NCI-H1092 (cell line): Measurements from ENCODE around the gene EDIL3.

Experiments
- DNase-seq: peaks from one replicate; lab custom pipeline; 2025; lab: John Stamatoyannopoulos, UW

EDIL3 gene

GRCh38 chr5:84259283-84260045 is 125.2 kb downstream of the EDIL3 start:
- no peak for DNase-seq

- DNase-seq, result no peak
Measured at GRCh38 chr5:84257061-84257460, 127.6 kb downstream of the EDIL3 start.

GRCh38 chr5:84255315-84255714 is 129.4 kb downstream of the EDIL3 start:
- no peak for DNase-seq

DNA sequence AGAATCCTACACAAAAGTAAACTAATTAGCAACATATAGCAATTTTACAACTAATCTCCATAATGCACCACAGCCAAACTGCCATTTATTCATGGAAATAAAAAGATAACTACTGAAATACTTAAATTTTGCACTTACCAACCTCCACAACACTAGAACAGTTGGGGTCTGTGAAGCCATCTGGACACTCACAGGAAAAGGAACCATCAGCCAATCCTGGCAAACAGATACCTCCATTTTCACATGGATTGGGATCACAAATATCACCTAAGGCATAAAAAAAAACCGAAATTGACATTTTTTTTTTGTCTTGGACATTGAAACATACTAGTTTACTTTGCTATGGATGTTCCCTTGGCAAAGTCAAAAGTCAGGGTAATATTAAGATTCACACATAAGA is 130.7 kb downstream of the EDIL3 start:
- no peak for DNase-seq

- no peak for DNase-seq
Measured at GRCh38 chr5:84251503-84251902, 133.2 kb downstream of the EDIL3 start.

DNA sequence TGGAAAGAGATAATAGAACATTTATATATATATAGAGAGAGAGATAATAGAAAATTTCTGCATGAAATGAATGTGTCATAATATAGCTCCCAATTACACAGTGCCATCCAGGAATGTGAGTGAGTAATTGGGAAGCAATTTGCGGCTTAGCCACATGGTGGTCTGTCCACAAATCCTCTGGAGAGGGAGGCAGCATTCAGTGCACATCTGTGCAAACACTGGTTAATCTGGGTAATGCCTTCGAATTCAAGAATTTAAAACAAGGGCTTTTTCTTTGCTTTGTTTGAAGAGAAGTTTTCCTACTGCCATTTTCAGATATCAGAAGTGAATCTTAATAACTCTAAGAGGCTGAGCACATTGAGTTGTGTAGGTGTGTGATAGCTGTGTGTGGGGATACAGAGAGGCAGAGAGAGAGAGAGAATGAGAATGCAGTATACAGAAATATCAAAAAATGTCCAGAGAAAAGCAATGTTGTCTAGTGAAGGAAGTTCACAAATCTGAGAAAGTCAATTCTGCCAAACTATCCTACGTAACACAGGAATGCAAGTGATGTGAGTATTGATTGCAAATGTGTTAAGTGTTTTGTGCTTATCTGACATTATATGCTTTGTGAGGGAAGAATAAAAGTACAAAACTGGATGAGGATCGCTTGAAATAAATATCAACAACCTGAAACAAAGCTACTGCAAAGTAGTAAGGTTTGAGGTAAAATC is 134.6 kb downstream of the EDIL3 start:
- DNase-seq, result no peak

- DNase-seq, result no peak
Measured at GRCh38 chr5:84248013-84248412, 136.7 kb downstream of the EDIL3 start.

DNA sequence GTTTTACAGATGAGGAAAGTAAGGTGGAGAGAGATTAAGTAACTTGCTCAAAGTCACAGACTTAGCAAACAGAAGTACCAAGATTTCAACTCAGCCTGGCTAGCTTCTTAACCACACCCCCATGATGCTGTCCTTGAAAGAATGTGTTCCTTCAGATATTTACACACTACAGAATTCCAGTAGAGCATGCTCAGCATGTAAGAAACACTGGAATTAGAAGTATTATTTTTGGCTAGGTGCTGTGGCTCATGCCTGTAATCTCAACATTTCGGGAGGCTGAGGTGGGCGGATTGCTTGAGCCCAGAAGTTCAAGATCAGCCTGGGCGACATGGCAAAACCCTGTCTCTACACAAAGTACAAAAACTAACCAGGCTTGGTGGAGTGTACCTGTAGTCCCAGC is 142.4 kb downstream of the EDIL3 start:
- no peak for DNase-seq

GRCh38 chr5:84239494-84239893 is 145.2 kb downstream of the EDIL3 start:
- no peak for DNase-seq

DNA sequence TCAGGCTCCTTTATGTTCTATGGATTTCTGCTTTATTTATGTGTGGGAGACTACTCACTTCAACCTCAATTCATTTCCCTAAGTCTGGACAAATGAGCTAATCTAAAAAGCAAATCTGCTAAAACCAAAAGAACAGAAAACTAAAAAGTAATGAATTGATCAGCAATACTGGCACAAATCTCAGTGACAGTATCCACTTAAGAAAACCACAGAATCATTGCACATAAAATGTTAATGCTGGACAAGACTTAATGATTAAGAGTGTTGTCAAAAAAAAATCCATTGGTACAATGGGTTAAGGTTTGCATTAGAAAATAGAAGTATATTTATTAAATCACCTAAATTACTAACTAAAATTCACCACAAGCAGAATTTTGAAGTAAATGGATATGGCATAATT is 147.6 kb downstream of the EDIL3 start:
- no peak for DNase-seq

DNA sequence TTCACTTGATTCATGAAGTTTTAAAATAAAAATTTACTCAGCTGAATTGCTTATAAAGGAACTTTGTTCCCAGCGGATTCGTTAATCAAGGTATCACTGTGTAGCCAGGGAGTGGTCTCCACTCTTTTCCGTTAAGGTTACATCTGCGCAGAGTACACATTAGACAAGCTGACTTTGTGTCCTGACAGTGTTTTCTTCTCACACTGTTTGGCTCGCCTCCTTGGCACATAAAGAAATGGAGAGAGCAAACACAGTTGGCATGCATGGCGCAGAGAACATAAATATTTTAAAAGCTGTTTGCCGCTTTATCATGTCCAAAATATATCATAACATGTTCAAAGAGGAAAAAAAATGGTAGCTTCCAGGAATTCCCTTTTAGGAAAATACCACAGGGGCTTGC is 153.2 kb downstream of the EDIL3 start:
- DNase-seq, result no peak

- DNase-seq, result no peak
Measured at GRCh38 chr5:84229045-84229444, 155.6 kb downstream of the EDIL3 start.

- DNase-seq, result no peak
Measured at GRCh38 chr5:84228266-84228665, 156.4 kb downstream of the EDIL3 start.

DNA sequence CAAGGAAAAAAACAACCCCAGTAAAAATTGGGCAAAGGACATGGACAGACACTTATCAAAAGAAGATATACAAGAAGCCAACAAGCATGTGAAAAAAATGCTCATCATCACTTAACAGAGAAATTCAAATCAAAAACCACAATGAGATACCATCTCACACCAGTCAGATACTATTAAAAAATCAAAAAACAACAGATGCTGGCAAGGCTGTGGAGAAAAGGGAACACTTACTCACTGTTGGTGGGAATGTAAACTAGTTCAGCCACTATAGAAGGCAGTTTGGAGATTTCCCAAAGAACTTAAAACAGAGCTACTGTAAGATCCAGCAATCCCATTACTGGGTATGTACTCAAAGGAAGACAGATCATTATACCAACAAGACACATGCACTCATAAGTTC is 157.4 kb downstream of the EDIL3 start:
- DNase-seq, result no peak

GRCh38 chr5:84218546-84218945 is 166.1 kb downstream of the EDIL3 start:
- DNase-seq, result no peak

GRCh38 chr5:84215521-84215920 is 169.2 kb downstream of the EDIL3 start:
- DNase-seq, result no peak

- DNase-seq, result no peak
Measured at GRCh38 chr5:84213861-84214260, 170.8 kb downstream of the EDIL3 start.

DNA sequence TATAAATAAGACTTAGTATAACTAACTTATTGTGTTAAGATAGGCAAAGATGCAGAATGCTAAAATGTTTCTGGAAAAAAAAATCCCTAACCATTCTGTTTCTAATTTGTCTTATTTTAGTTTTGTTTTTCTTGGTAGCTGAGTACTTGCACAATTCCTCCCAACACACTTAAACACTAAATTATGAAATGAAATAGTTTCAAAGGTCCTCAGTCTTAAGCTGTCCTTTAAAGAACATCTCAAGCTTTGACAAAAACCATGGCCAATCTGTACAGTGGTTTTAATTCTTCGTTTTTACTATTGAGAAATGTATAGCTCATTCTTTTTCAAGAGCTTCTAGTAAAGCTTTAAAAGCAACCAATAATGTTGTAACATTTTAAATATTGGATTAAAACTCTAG is 171.5 kb downstream of the EDIL3 start:
- DNase-seq, result no peak

GRCh38 chr5:84204772-84205171 is 179.9 kb downstream of the EDIL3 start:
- no peak for DNase-seq

DNA sequence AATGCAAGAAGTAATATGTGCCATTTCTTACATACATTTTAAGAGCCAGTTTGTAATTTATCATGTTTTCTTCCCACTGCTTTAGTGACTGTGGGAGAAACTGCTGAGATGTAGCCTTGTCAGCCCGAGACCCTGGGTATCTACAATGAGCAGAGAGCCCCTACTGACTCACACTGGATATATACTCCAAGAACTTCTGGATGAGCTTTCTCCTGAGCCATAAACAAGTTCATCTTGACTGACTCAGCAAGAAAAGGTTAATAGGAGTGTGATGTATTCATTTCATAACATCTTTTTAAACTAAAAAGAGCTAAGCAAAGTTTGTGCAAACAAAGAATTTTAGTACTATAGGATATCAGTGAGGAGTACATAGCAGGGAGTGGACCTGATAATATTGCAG is 182.5 kb downstream of the EDIL3 start:
- DNase-seq, result no peak

DNA sequence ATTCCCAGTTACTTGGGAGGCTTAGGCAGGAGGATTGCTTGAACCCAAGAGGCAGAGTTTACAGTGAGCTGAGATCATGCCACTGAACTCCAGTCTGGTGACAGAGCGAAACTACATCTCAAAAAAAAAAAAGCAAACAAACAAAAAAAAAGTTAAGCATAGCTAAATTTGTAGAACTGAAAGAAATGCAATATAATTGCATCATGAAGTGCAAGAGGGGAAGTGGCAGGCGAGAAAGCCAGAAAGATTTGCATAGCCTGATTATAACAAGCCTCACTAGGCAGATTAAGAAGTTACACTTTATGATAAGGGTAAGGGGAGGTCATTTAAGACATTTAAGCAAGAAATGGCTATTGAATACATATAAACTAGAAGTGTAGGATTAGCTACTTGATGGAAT is 187.1 kb downstream of the EDIL3 start:
- DNase-seq, result no peak

GRCh38 chr5:84191281-84191680 is 193.4 kb downstream of the EDIL3 start:
- DNase-seq, result no peak

- DNase-seq, result no peak
Measured at GRCh38 chr5:84184857-84185256, 199.8 kb downstream of the EDIL3 start.

GRCh38 chr5:84181093-84181492 is 203.6 kb downstream of the EDIL3 start:
- no peak for DNase-seq
